Brain microvascular endothelial cell (primary cell): ENCODE measurements around the gene GMDS.

Experiments used
- DNase-seq: peaks from one replicate; pipeline ENCODE4 v3.0.0-alpha.2; 2020
- H3K27ac ChIP-seq: fragments of 250-450 bp; sonication (Bioruptor Pico); 2 replicates; pipeline ENCODE4 v1.5.1; 2020; ENCODE audit warnings: mild to moderate bottlenecking, moderate library complexity
- H3K27me3 ChIP-seq: fragments of 250-450 bp; sonication (Bioruptor Pico); replicated peaks from 2 replicates; pipeline ENCODE4 v1.5.1; 2020; ENCODE audit warnings: mild to moderate bottlenecking
- H3K36me3 ChIP-seq: fragments of 250-450 bp; sonication (Bioruptor Pico); replicated peaks from 2 replicates; pipeline ENCODE4 v1.5.1; 2020; ENCODE audit warnings: mild to moderate bottlenecking
- H3K4me3 ChIP-seq: 2 replicates; pipeline ENCODE4 v1.5.1; 2011; ENCODE audit warnings: low read depth, mild to moderate bottlenecking, control low read depth, low read length, moderate library complexity
- CTCF ChIP-seq: IDR thresholded peaks from 2 replicates; pipeline ENCODE4 v1.5.1; 2011; ENCODE audit warnings: low read depth, mild to moderate bottlenecking, moderate library complexity, low read length, control low read depth, inconsistent platforms; ENCODE audit errors: missing control alignments
- in situ Hi-C: cut with HindIII; loops from 2 replicates; pipeline ENCODE4 v1.10.0; 2017; ENCODE audit warnings: low sequenced_read_pairs, low pct_ligation_motif_present

GMDS gene

GRCh38 chr6:1812034-1812433 lies 433.4 kb downstream of the GMDS start:
- H3K27ac ChIP-seq = no peak overlapping the region
- no peaks in the 10 kb centered on the region for H3K27me3 ChIP-seq
- no peaks in the 10 kb centered on the region for H3K36me3 ChIP-seq
- no peak overlapping the region for H3K4me3 ChIP-seq
- no peak for TF ChIP-seq CTCF
- in situ Hi-C loops = no loop called here
- DNase-seq = no peak

- in situ Hi-C loops = no loop called here
- H3K27me3 ChIP-seq = no peaks in the 10 kb centered on the region
- no peaks in the 10 kb centered on the region for H3K36me3 ChIP-seq
- H3K27ac ChIP-seq = no peak overlapping the region
- H3K4me3 ChIP-seq = no peak overlapping the region
- no peak for DNase-seq
- no peak for TF ChIP-seq CTCF
Measured at GRCh38 chr6:1810880-1811279, 434.5 kb downstream of the GMDS start.

- no peak for DNase-seq
- Histone ChIP-seq H3K36me3 (no peaks in the 10 kb centered on the region), H3K27me3 (no peaks in the 10 kb centered on the region), H3K4me3 (no peak overlapping the region), H3K27ac (no peak overlapping the region)
- no peak for TF ChIP-seq CTCF
- in situ Hi-C loops = no loop called here
Measured at GRCh38 chr6:1809291-1809988, 436.0 kb downstream of the GMDS start.

- no peak overlapping the region for H3K4me3 ChIP-seq
- in situ Hi-C loops = no loop called here
- no peak for TF ChIP-seq CTCF
Measured at GRCh38 chr6:1806935-1807334, 438.5 kb downstream of the GMDS start.

GRCh38 chr6:1802491-1803395 lies 442.7 kb downstream of the GMDS start:
- no peak overlapping the region for H3K27ac ChIP-seq
- no peak overlapping the region for H3K4me3 ChIP-seq
- no peak for TF ChIP-seq CTCF
- in situ Hi-C loops = no loop called here
- H3K27me3 ChIP-seq = no peaks in the 10 kb centered on the region
- DNase-seq = no peak
- H3K36me3 ChIP-seq = no peaks in the 10 kb centered on the region

More at GRCh38 chr6:1806935-1807334, 438.5 kb downstream of the GMDS start:
- no peaks in the 10 kb centered on the region for H3K36me3 ChIP-seq
- no peak overlapping the region for H3K27ac ChIP-seq
- no peak for DNase-seq
- no peaks in the 10 kb centered on the region for H3K27me3 ChIP-seq
